Prostate gland (tissue), 2 donors: ENCODE measurements around the gene ARHGAP26. TPM values are rescaled to one million over a fixed set of nuclear protein-coding genes. Genes with fewer than 3 reads are reported as not detected.

Experiments
- DNase-seq: peaks from one replicate; pipeline ENCODE4 v3.0.0-alpha.2; 2019; ENCODE audit warnings: low spot score
- H3K27ac ChIP-seq, 2 donors: fragments of 200-600 bp; sonication (generic); 2 replicates each; pipeline ENCODE4 v1.5.1; 2017 to 2019
- H3K27me3 ChIP-seq: fragments of 200-600 bp; sonication (generic); replicated peaks from 2 replicates; pipeline ENCODE4 v1.5.1; 2019; ENCODE audit not compliant: insufficient read depth
- H3K36me3 ChIP-seq, 2 donors: fragments of 200-600 bp; sonication (generic); 1 replicate in 1 of 2; 2 replicates in 1 of 2; pipeline versions ENCODE4 v1.5.1 to v1.8.1; 2017 to 2019
- H3K4me1 ChIP-seq: fragments of 200-600 bp; sonication (generic); replicated peaks from 2 replicates; pipeline ENCODE4 v1.5.1; 2019
- H3K4me3 ChIP-seq, 2 donors: fragments of 200-600 bp; sonication (generic); 2 replicates each; pipeline ENCODE4 v1.5.1; 2017 to 2019
- H3K9me3 ChIP-seq: fragments of 200-600 bp; sonication (generic); 2 replicates; pipeline ENCODE4 v1.5.1; 2017
- POLR2A ChIP-seq: fragments of 450-650 bp; IDR thresholded peaks from one replicate; pipeline ENCODE4 v1.6.1; 2016; ENCODE audit warnings: antibody characterized with exemption, mild to moderate bottlenecking
- POLR2AphosphoS5 ChIP-seq: sonication (generic); formaldehyde crosslinking; IDR thresholded peaks from one replicate; pipeline ENCODE4 v1.6.1; 2017; ENCODE audit warnings: antibody characterized with exemption
- WGBS: methylation state at CpG from one replicate; pipeline ENCODE4 v1.1.5; 2018; 5-methylcytosine and 5-hydroxymethylcytosine counted together
- intact Hi-C: fragments of 100-400 bp; cut with DNase I; formaldehyde crosslinking; loops from one replicate; pipeline ENCODE4 v1.14.2; 2022
- total RNA-seq, 2 donors: library from RNA; depleted of rRNA; stranded (reverse); fragments of >200 nt; gene quantifications; one replicate each; pipeline ENCODE4 v1.1.0, GENCODE V29; 2016
- TF ChIP-seq, protein P1 (sequence below), 4 experiments: fragments of 200-600 bp in 2 of 4; fragments of 450-650 bp in 2 of 4; sonication (generic) in 2 of 4; IDR thresholded peaks; 1 replicate in 3 of 4; 2 replicates in 1 of 4; pipeline ENCODE4 v1.5.1; 2016 to 2019; ENCODE audit warnings: antibody characterized with exemption in 4 of 4, mild to moderate bottlenecking in 2 of 4, moderate library complexity in 2 of 4

ARHGAP26 gene
- total RNA-seq, 2 donors from 2014 or later: 11.7 to 39.8 TPM

GRCh38 chr5:143188692-143189091 is 418.5 kb downstream of the ARHGAP26 start:
- WGBS: 95% methylated on average over 3 of the region's 3 CpGs
- Histone ChIP-seq H3K27me3 (no peaks in the 10 kb centered on the region), H3K36me3 (no peaks in the 10 kb centered on the region), H3K4me1 (no peaks in the 10 kb centered on the region), H3K9me3 (no peaks in the 10 kb centered on the region), H3K4me3 (no peak overlapping the region), H3K27ac (no peak overlapping the region)
- no peak for TF ChIP-seq POLR2A
- no peak for TF ChIP-seq POLR2AphosphoS5
- TF ChIP-seq, protein P1, sequence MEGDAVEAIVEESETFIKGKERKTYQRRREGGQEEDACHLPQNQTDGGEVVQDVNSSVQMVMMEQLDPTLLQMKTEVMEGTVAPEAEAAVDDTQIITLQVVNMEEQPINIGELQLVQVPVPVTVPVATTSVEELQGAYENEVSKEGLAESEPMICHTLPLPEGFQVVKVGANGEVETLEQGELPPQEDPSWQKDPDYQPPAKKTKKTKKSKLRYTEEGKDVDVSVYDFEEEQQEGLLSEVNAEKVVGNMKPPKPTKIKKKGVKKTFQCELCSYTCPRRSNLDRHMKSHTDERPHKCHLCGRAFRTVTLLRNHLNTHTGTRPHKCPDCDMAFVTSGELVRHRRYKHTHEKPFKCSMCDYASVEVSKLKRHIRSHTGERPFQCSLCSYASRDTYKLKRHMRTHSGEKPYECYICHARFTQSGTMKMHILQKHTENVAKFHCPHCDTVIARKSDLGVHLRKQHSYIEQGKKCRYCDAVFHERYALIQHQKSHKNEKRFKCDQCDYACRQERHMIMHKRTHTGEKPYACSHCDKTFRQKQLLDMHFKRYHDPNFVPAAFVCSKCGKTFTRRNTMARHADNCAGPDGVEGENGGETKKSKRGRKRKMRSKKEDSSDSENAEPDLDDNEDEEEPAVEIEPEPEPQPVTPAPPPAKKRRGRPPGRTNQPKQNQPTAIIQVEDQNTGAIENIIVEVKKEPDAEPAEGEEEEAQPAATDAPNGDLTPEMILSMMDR (IDR thresholded peaks at IDR 0.05): no peak
- intact Hi-C loops: no loop called here
- no peak for DNase-seq

GRCh38 chr5:143190260-143190810 is 420.2 kb downstream of the ARHGAP26 start:
- TF ChIP-seq POLR2AphosphoS5: no peak
- TF ChIP-seq, protein P1 (IDR thresholded peaks at IDR 0.05): no peak
- no peak for TF ChIP-seq POLR2A
- WGBS: 95% methylated on average over 3 of the region's 3 CpGs
- Histone ChIP-seq H3K27ac (no peak overlapping the region), H3K4me1 (no peaks in the 10 kb centered on the region), H3K27me3 (no peaks in the 10 kb centered on the region), H3K9me3 (no peaks in the 10 kb centered on the region), H3K36me3 (no peaks in the 10 kb centered on the region), H3K4me3 (no peak overlapping the region)
- no peak for DNase-seq
- intact Hi-C loops: no loop called here

GRCh38 chr5:143191720-143192119 is 421.5 kb downstream of the ARHGAP26 start:
- Histone ChIP-seq H3K9me3 (no peaks in the 10 kb centered on the region), H3K4me1 (no peaks in the 10 kb centered on the region), H3K27me3 (no peaks in the 10 kb centered on the region), H3K27ac (no peak overlapping the region), H3K36me3 (no peaks in the 10 kb centered on the region), H3K4me3 (no peak overlapping the region)
- intact Hi-C loops: no loop called here
- DNase-seq: no peak
- WGBS: 91% methylated on average over 4 of the region's 4 CpGs
- TF ChIP-seq, protein P1 (IDR thresholded peaks at IDR 0.05): no peak
- no peak for TF ChIP-seq POLR2AphosphoS5

- H3K27ac ChIP-seq: no peak overlapping the region
- H3K36me3 ChIP-seq: no peaks in the 10 kb centered on the region
- no peaks in the 10 kb centered on the region for H3K4me1 ChIP-seq
- no peaks in the 10 kb centered on the region for H3K9me3 ChIP-seq
- no peaks in the 10 kb centered on the region for H3K27me3 ChIP-seq
- TF ChIP-seq POLR2AphosphoS5: no peak
- TF ChIP-seq POLR2A: no peak
- TF ChIP-seq, protein P1 (IDR thresholded peaks at IDR 0.05): no peak
- no peak overlapping the region for H3K4me3 ChIP-seq
- WGBS: 96% methylated on average over 4 of the region's 4 CpGs
- DNase-seq: no peak
- intact Hi-C loops: no loop called here
Observed at GRCh38 chr5:143192191-143192900, 422.2 kb downstream of the ARHGAP26 start.

DNA sequence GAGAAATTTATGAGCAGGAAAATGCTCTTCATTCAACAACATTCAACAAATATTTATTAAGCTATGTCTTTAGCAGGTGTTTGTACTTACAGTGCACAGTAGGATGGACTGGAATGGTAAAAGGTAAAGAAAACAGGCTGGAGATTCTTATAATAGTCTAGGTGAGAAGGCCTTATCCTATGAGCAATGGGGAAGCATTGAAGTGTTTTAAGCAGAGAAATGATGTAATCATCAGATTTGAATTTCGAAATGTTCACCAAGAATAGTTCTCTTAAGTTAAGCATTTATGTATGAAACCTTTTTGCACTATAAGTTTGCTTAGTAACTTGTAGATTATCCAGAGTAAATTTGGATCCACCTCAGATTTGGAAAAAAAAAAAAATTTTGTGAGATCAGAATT is 424.0 kb downstream of the ARHGAP26 start:
- intact Hi-C loops: no loop called here
- no peak for DNase-seq
- H3K4me1 ChIP-seq: no peaks in the 10 kb centered on the region
- TF ChIP-seq POLR2AphosphoS5 (no peak), POLR2A (no peak)
- TF ChIP-seq, protein P1 (IDR thresholded peaks at IDR 0.05): no peak
- no peaks in the 10 kb centered on the region for H3K27me3 ChIP-seq
- H3K4me3 ChIP-seq: no peak overlapping the region
- no peak overlapping the region for H3K27ac ChIP-seq
- 93% methylated on average over 1 of the region's 1 CpG for WGBS
- H3K36me3 ChIP-seq: no peaks in the 10 kb centered on the region
- H3K9me3 ChIP-seq: no peaks in the 10 kb centered on the region
